OCI-LY3 (cell line): ENCODE measurements around the gene CWC27.

Experiments used
- H2AFZ ChIP-seq: fragments of 200-600, 300-600 bp; shearing (Covaris generic); 2 replicates; pipeline ENCODE4 v1.6.0; 2014; ENCODE audit warnings: antibody characterized with exemption, low read depth, low read length
- H3K27ac ChIP-seq: fragments of 200-600, 300-600 bp; sonication (generic); 2 replicates; pipeline ENCODE4 v1.5.1; 2014; ENCODE audit warnings: mild to moderate bottlenecking, low read length, moderate library complexity, mixed read lengths
- H3K27me3 ChIP-seq: fragments of 200-600, 300-600 bp; sonication (generic); 2 replicates; pipeline ENCODE4 v1.6.1; 2014; ENCODE audit warnings: low read depth, low read length, mixed read lengths
- H3K36me3 ChIP-seq: fragments of 200-600, 300-600 bp; sonication (generic); replicated peaks from 2 replicates; pipeline ENCODE3; 2014; ENCODE audit warnings: low read depth, low read length, mixed read lengths
- H3K4me1 ChIP-seq: fragments of 300-600, 200-600 bp; sonication (generic); 2 replicates; pipeline ENCODE4 v1.6.1; 2014; ENCODE audit warnings: low read length, mixed read lengths
- H3K4me2 ChIP-seq: fragments of 200-600, 300-600 bp; sonication (generic); 2 replicates; pipeline ENCODE4 v1.6.1; 2014; ENCODE audit warnings: low read length, mixed read lengths
- H3K4me3 ChIP-seq: fragments of 300-600, 200-600 bp; sonication (generic); 2 replicates; pipeline ENCODE4 v1.5.1; 2014; ENCODE audit warnings: antibody characterized with exemption, mild to moderate bottlenecking, low read length, moderate library complexity
- H3K79me2 ChIP-seq: fragments of 300-600, 200-600 bp; shearing (Covaris generic); 2 replicates; pipeline ENCODE4 v1.6.1; 2014; ENCODE audit warnings: mild to moderate bottlenecking, low read length, mixed read lengths
- H3K9ac ChIP-seq: fragments of 300-600, 200-600 bp; shearing (Covaris generic); 2 replicates; pipeline ENCODE4 v1.6.0; 2014; ENCODE audit warnings: mild to moderate bottlenecking, low read length, moderate library complexity
- H3K9me3 ChIP-seq: fragments of 200-600, 300-600 bp; shearing (Covaris generic); 2 replicates; pipeline ENCODE4 v1.6.1; 2014; ENCODE audit warnings: low read length, mixed read lengths; ENCODE audit not compliant: insufficient read depth
- H4K20me1 ChIP-seq: fragments of 200-600, 300-600 bp; sonication (generic); 2 replicates; pipeline ENCODE4 v1.6.1; 2016; ENCODE audit warnings: low read length, mixed read lengths; ENCODE audit not compliant: insufficient read depth
- EZH2phosphoT487 ChIP-seq: fragments of 200-600 bp; shearing (Covaris generic); IDR thresholded peaks from 2 replicates; pipeline ENCODE4 v1.6.1; 2018; ENCODE audit warnings: antibody characterized with exemption, mixed run types, low read depth
- TF ChIP-seq, protein P1 (sequence below): fragments of 200-600, 300-600 bp; sonication (generic); IDR thresholded peaks from 2 replicates; pipeline ENCODE4 v1.5.1; 2014; ENCODE audit warnings: antibody characterized with exemption, low read length, low read depth

CWC27 gene

DNA sequence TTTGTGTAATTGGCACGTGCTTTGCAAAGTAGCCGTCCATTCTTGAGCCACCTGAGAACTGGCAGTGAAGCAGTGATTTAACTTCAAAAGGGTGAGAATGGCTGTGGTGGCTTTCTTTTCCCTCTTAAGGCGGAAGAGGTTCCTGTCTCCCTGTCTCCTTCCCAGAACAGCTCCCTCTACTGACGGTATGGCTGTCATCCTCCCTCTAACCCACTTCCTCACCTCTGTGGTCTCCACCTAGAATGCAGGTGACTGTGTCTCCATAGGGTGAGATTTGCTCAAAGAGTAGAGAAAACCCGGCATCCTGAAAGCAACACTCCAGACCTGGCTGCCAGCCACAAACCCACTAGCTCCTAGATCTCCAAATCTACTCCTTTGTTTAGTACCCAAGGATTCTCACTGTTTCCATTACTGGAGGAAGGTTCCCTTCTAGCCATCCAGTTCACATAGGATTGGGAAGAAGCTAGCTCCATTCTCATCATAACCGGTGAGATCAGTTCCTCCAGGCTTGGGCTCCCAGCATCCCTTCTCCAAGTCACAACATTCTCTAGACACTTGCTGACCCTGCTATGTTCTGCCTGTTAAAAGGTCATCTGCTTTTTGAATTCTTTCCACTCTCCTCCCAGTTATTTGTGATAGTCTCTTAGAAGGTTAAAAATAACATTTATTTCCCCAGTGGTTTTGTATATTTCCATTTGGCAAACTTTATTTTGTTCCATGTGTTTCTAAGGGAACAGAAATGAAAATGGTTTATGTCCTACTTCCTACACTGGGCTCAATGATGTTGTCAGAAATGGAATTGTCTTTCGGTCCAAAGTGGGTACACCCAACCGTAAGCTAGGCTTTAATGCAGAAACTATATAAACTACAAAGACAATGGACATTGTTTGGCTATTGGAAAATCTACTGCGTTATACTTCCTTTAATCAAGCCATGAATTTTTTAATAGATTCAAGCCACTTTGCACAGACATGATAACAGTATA is 269.4 kb downstream of the CWC27 start:
- Histone ChIP-seq H4K20me1 (no peaks in the 10 kb centered on the region), H3K27me3 (no peaks in the 10 kb centered on the region), H3K4me3 (no peak overlapping the region), H3K36me3 (no peaks in the 10 kb centered on the region), H3K4me2 (no peak overlapping the region), H3K79me2 (no peaks in the 10 kb centered on the region), H3K9me3 (no peaks in the 10 kb centered on the region), H3K9ac (no peak overlapping the region), H3K4me1 (peaks cover 11% of the 10 kb centered on the region), H2AFZ (peak overlapping the region; percentile 46; the same call in 1 of the 2 replicates), H3K27ac (no peak overlapping the region)
- TF ChIP-seq, protein P1, sequence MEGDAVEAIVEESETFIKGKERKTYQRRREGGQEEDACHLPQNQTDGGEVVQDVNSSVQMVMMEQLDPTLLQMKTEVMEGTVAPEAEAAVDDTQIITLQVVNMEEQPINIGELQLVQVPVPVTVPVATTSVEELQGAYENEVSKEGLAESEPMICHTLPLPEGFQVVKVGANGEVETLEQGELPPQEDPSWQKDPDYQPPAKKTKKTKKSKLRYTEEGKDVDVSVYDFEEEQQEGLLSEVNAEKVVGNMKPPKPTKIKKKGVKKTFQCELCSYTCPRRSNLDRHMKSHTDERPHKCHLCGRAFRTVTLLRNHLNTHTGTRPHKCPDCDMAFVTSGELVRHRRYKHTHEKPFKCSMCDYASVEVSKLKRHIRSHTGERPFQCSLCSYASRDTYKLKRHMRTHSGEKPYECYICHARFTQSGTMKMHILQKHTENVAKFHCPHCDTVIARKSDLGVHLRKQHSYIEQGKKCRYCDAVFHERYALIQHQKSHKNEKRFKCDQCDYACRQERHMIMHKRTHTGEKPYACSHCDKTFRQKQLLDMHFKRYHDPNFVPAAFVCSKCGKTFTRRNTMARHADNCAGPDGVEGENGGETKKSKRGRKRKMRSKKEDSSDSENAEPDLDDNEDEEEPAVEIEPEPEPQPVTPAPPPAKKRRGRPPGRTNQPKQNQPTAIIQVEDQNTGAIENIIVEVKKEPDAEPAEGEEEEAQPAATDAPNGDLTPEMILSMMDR, result peak; percentile 57
- no peak for TF ChIP-seq EZH2phosphoT487

DNA sequence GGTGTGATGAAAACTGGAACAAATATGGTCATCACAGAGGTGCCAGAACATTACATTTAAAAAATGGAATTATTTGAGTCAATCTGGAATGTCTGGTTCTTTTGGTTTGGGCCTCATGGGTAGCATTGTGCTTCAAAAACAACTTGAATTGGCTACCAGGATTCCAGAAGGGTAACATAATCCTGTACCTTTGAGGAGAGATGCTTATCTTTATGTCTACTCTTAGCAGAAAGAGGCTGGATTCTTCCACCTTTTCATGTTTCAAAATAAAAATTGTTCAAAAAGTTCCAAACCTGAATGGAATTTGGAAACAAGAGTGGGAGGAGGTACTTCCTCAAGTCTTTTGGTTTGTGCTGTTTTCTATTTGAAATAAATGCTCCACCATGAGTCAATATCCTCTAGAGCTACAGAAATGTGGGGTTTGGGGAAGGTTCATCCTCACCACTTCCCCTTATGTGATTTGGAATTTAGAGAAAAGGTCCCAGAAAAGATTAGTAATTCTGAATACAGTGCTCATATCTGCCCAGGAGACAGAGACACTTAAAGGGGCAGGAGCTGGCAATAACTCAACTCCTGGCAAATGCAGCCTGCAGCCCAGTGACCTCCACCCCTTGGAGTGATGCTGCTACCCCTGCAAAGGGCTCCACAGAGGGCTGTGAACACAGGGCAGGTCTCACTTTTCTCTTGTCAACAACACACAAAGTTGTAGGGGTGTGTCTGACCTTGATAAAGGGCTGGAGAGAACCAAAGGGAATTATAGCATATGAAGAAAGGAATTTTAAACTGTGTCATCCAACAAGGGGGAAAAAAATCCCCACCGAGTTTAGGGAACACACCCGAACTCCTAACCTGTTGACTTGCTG is 272.8 kb downstream of the CWC27 start:
- no peak overlapping the region for H2AFZ ChIP-seq
- no peaks in the 10 kb centered on the region for H3K9me3 ChIP-seq
- H3K4me2 ChIP-seq, result no peak overlapping the region
- no peaks in the 10 kb centered on the region for H3K79me2 ChIP-seq
- no peak for TF ChIP-seq EZH2phosphoT487
- TF ChIP-seq, protein P1, result no peak
- no peaks in the 10 kb centered on the region for H3K27me3 ChIP-seq
- H3K9ac ChIP-seq, result no peak overlapping the region
- no peaks in the 10 kb centered on the region for H3K36me3 ChIP-seq
- H3K27ac ChIP-seq, result no peak overlapping the region
- no peaks in the 10 kb centered on the region for H4K20me1 ChIP-seq
- H3K4me3 ChIP-seq, result no peak overlapping the region
- H3K4me1 ChIP-seq, result peaks cover 10% of the 10 kb centered on the region

DNA sequence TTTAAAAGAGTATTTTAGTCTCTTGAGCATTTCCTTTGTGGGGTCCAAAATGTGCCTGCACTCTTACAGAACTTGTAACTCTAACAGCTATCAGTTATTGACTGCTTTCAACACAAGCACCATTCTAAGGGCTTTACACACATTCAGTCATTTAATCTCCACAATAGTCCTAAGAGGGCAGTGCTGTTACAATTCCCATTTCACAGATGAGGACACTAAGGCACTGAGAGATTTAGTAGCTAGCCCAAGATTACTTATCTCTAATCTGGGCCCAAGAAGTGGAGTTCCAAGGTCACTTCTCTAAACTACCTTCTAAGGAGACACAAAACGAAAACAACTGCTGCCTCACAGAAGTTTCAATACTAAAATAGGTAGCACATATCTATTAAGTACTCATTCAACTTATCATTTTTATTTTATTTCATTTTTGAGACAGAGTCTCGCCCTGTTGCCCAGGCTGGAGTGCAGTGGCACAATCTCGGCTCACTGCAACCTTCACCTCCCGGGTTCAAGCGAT is 275.2 kb downstream of the CWC27 start:
- no peaks in the 10 kb centered on the region for H4K20me1 ChIP-seq
- no peak overlapping the region for H3K4me2 ChIP-seq
- H3K9me3 ChIP-seq, result no peaks in the 10 kb centered on the region
- no peaks in the 10 kb centered on the region for H3K79me2 ChIP-seq
- H3K9ac ChIP-seq, result no peak overlapping the region
- no peaks in the 10 kb centered on the region for H3K27me3 ChIP-seq
- peaks cover 23% of the 10 kb centered on the region for H3K4me1 ChIP-seq
- no peak for TF ChIP-seq EZH2phosphoT487
- TF ChIP-seq, protein P1, result no peak
- H3K36me3 ChIP-seq, result no peaks in the 10 kb centered on the region
- H2AFZ ChIP-seq, result no peak overlapping the region
- no peak overlapping the region for H3K27ac ChIP-seq
- no peak overlapping the region for H3K4me3 ChIP-seq
